ENCODE measurements around the gene ZNF860. TPM values are rescaled to one million over a fixed set of nuclear protein-coding genes. Genes with fewer than 3 reads are reported as not detected.

Gene ZNF860
- total RNA-seq, 4 donors from 2014 or later = 0.12 to 0.95 (median 0.44) TPM

GRCh38 chr3:32018757-32019564 lies 37.4 kb downstream of the ZNF860 start:
- peak in 1 of 3 donors; percentile 72 for TF ChIP-seq CTCF (IDR thresholded peaks at IDR 0.05)
- DNase-seq (ENCODE audit: low spot score) = no peak

GRCh38 chr3:32021155-32021554 lies 39.6 kb downstream of the ZNF860 start:
- ATAC-seq (ENCODE audit: low FRiP score) = no peak
- no peak for DNase-seq (ENCODE audit: low spot score)
- no peak for TF ChIP-seq CTCF (IDR thresholded peaks at IDR 0.05)

More at GRCh38 chr3:32018757-32019564, 37.4 kb downstream of the ZNF860 start:
- no peak for ATAC-seq (ENCODE audit: low FRiP score)

- ATAC-seq (ENCODE audit: low FRiP score) = no peak
- TF ChIP-seq CTCF (IDR thresholded peaks at IDR 0.05) = no peak
- no peak for DNase-seq (ENCODE audit: low spot score)
These were observed 40.2 kb downstream of the ZNF860 start for GRCh38 chr3:32021748-32022147.

- no peak for TF ChIP-seq CTCF (IDR thresholded peaks at IDR 0.05)
- ATAC-seq (ENCODE audit: low FRiP score) (no peak), DNase-seq (ENCODE audit: low spot score) (no peak)
These were observed 41.4 kb downstream of the ZNF860 start for GRCh38 chr3:32022947-32023346.

GRCh38 chr3:32026593-32026992 lies 45.0 kb downstream of the ZNF860 start:
- DNase-seq (ENCODE audit: low spot score) (no peak), ATAC-seq (ENCODE audit: low FRiP score) (no peak)
- TF ChIP-seq CTCF (IDR thresholded peaks at IDR 0.05) = no peak

- ATAC-seq (ENCODE audit: low FRiP score) = no peak
- no peak for DNase-seq (ENCODE audit: low spot score)
- no peak for TF ChIP-seq CTCF (IDR thresholded peaks at IDR 0.05)
These were observed 56.4 kb downstream of the ZNF860 start for GRCh38 chr3:32037932-32038267.

- ATAC-seq (ENCODE audit: low FRiP score) (no peak), DNase-seq (ENCODE audit: low spot score) (no peak)
- no peak for TF ChIP-seq CTCF (IDR thresholded peaks at IDR 0.05)
These were observed 59.8 kb downstream of the ZNF860 start for GRCh38 chr3:32041316-32041715.

Data from omental fat pad (tissue), 4 donors.